Iris pigment epithelial cell (primary cell): ENCODE measurements around the gene ATP7A.

Experiments used
- DNase-seq: peaks from one replicate; pipeline ENCODE4 v3.0.0-alpha.2; 2011; ENCODE audit warnings: low read depth

The ATP7A gene

GRCh38 chrX:77945910-77946545 lies 35.5 kb downstream of the ATP7A start:
- no peak for DNase-seq

- DNase-seq, result no peak
These were observed 36.1 kb downstream of the ATP7A start for GRCh38 chrX:77946571-77946970.

- no peak for DNase-seq
These were observed 39.3 kb downstream of the ATP7A start for GRCh38 chrX:77949840-77950239.

GRCh38 chrX:77952173-77952572 lies 41.7 kb downstream of the ATP7A start:
- no peak for DNase-seq

GRCh38 chrX:77953302-77953701 lies 42.8 kb downstream of the ATP7A start:
- peak; percentile 12 for DNase-seq

GRCh38 chrX:77953708-77954107 lies 43.2 kb downstream of the ATP7A start:
- peak; percentile 43 for DNase-seq

GRCh38 chrX:77960567-77960966 lies 50.1 kb downstream of the ATP7A start:
- no peak for DNase-seq

GRCh38 chrX:77961063-77961462 lies 50.6 kb downstream of the ATP7A start:
- no peak for DNase-seq

GRCh38 chrX:77962068-77962902 lies 51.8 kb downstream of the ATP7A start:
- peak; percentile 33 for DNase-seq

GRCh38 chrX:77966361-77966760 lies 55.9 kb downstream of the ATP7A start:
- no peak for DNase-seq

GRCh38 chrX:77967631-77968030 lies 57.1 kb downstream of the ATP7A start:
- no peak for DNase-seq

- no peak for DNase-seq
These were observed 59.0 kb downstream of the ATP7A start, which contains the start of gene PGAM4 for GRCh38 chrX:77969538-77969937. Gene PGAM4, minus strand, starts transcription at chrX:77969638. Its CDS starts 0 bp downstream, at chrX:77969638.

- peak; percentile 40 for DNase-seq
These were observed 65.3 kb downstream of the ATP7A start for GRCh38 chrX:77975755-77976154.

GRCh38 chrX:77977095-77977494 lies 66.6 kb downstream of the ATP7A start:
- DNase-seq, result no peak

GRCh38 chrX:77977518-77977917 lies 67.0 kb downstream of the ATP7A start:
- DNase-seq, result no peak

GRCh38 chrX:77979870-77980269 lies 69.4 kb downstream of the ATP7A start:
- no peak for DNase-seq

- DNase-seq, result peak; percentile 55
These were observed 101.4 kb downstream of the ATP7A start for GRCh38 chrX:78011846-78012245.

- no peak for DNase-seq
These were observed 109.3 kb downstream of the ATP7A start for GRCh38 chrX:78019586-78020483.

- peak; percentile 21 for DNase-seq
These were observed 114.0 kb downstream of the ATP7A start for GRCh38 chrX:78024349-78025059.

GRCh38 chrX:78027798-78028197 lies 117.3 kb downstream of the ATP7A start:
- DNase-seq, result no peak

- DNase-seq, result peak; percentile 17
These were observed 119.2 kb downstream of the ATP7A start for GRCh38 chrX:78029663-78030062.

GRCh38 chrX:78035061-78035460 lies 124.6 kb downstream of the ATP7A start:
- DNase-seq, result no peak
